ENCODE data around the gene BOK. TPM values are rescaled to one million over a fixed set of nuclear protein-coding genes. Genes with fewer than 3 reads are reported as not detected.

The BOK gene
- total and polyA plus RNA-seq, 10 of the 15 experiments (the other 5 are each of a cell fraction or from before 2014, with no cell fraction given): 0.04 to 0.15 (median 0.12) TPM; not detected in 7

DNA sequence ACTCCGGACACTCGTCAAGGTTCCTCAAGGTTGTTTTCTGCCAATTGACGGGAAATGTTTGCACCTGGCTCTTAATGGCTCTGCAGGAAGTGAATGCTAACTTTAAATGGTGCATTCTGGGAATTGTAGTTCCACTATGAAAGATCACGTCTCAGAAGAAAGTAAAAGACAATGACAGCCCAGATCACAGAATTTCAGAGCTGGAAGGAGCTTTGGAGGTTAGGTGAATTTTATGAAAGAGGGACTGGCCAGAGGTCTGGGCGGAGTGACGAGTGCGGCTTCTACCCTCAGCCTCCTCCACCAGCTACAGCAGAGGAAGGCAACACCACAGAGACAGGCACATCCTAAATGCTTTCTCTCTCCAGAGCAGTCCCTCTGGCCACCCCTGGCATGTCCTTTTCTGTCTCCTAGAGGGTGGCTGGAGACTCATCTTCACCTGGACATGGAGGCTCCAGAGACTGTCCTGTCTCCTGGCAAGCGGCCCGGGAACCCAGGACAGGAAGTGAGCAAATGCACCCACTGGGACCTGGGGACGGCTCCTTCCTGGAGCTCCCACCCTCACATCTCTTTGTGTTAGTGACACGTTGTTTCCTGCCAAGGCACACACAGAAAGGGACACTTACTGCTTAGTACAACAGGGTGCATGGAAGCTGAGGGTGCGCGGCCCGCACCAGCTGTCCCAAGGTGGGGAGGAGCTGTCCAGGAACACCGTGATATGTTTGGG lies 59.0 kb downstream of the BOK start (continued):
- no peak for TF ChIP-seq BCL11A (IDR thresholded peaks at IDR 0.05; ENCODE audit: low read depth, low read length)
- TF ChIP-seq ZNF384 (IDR thresholded peaks at IDR 0.05; ENCODE audit: borderline replicate concordance, low read depth, low read length): no peak
- TF ChIP-seq MYB (IDR thresholded peaks at IDR 0.05; ENCODE audit: borderline replicate concordance, low read depth, low read length): no peak
- TF ChIP-seq, protein P1, sequence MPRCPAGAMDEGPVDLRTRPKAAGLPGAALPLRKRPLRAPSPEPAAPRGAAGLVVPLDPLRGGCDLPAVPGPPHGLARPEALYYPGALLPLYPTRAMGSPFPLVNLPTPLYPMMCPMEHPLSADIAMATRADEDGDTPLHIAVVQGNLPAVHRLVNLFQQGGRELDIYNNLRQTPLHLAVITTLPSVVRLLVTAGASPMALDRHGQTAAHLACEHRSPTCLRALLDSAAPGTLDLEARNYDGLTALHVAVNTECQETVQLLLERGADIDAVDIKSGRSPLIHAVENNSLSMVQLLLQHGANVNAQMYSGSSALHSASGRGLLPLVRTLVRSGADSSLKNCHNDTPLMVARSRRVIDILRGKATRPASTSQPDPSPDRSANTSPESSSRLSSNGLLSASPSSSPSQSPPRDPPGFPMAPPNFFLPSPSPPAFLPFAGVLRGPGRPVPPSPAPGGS (IDR thresholded peaks at IDR 0.05; ENCODE audit: borderline replicate concordance, insufficient read depth, low read depth, low read length, poor library complexity, severe bottlenecking): no peak
- no peak for TF ChIP-seq EZH2 (IDR thresholded peaks at IDR 0.05; ENCODE audit: borderline replicate concordance, control insufficient read depth, low read depth, low read length)
- 0 out of 2 replicates have a peak, but pooled peaks have one; percentile 5 for TF ChIP-seq TAF1 (IDR thresholded peaks at IDR 0.05; ENCODE audit: borderline replicate concordance, low read depth, low read length)
- TF ChIP-seq NBN (IDR thresholded peaks at IDR 0.05): 0 out of 2 replicates have a peak, but pooled peaks have one; percentile 33
- no peak for TF ChIP-seq NR2C2 (IDR thresholded peaks at IDR 0.05; ENCODE audit: borderline replicate concordance, control insufficient read depth, insufficient read length, low read depth)
- TF ChIP-seq, protein P2, sequence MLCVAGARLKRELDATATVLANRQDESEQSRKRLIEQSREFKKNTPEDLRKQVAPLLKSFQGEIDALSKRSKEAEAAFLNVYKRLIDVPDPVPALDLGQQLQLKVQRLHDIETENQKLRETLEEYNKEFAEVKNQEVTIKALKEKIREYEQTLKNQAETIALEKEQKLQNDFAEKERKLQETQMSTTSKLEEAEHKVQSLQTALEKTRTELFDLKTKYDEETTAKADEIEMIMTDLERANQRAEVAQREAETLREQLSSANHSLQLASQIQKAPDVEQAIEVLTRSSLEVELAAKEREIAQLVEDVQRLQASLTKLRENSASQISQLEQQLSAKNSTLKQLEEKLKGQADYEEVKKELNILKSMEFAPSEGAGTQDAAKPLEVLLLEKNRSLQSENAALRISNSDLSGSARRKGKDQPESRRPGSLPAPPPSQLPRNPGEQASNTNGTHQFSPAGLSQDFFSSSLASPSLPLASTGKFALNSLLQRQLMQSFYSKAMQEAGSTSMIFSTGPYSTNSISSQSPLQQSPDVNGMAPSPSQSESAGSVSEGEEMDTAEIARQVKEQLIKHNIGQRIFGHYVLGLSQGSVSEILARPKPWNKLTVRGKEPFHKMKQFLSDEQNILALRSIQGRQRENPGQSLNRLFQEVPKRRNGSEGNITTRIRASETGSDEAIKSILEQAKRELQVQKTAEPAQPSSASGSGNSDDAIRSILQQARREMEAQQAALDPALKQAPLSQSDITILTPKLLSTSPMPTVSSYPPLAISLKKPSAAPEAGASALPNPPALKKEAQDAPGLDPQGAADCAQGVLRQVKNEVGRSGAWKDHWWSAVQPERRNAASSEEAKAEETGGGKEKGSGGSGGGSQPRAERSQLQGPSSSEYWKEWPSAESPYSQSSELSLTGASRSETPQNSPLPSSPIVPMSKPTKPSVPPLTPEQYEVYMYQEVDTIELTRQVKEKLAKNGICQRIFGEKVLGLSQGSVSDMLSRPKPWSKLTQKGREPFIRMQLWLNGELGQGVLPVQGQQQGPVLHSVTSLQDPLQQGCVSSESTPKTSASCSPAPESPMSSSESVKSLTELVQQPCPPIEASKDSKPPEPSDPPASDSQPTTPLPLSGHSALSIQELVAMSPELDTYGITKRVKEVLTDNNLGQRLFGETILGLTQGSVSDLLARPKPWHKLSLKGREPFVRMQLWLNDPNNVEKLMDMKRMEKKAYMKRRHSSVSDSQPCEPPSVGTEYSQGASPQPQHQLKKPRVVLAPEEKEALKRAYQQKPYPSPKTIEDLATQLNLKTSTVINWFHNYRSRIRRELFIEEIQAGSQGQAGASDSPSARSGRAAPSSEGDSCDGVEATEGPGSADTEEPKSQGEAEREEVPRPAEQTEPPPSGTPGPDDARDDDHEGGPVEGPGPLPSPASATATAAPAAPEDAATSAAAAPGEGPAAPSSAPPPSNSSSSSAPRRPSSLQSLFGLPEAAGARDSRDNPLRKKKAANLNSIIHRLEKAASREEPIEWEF (IDR thresholded peaks at IDR 0.05; ENCODE audit: insufficient replicate concordance, low read depth, low read length): no peak
- no peak for TF ChIP-seq CEBPB (IDR thresholded peaks at IDR 0.05; ENCODE audit: borderline replicate concordance in 1 of 2, low read depth in 2 of 2, low read length in 2 of 2)
- TF ChIP-seq KDM1A (IDR thresholded peaks at IDR 0.05; ENCODE audit: borderline replicate concordance): no peak
- no peak for TF ChIP-seq TCF7 (IDR thresholded peaks at IDR 0.05; ENCODE audit: borderline replicate concordance)
- no peak for TF ChIP-seq BRCA1 (IDR thresholded peaks at IDR 0.05; ENCODE audit: low read depth, low read length)
- TF ChIP-seq PAX5 (IDR thresholded peaks at IDR 0.05; ENCODE audit: borderline replicate concordance, low read depth, low read length): no peak
- no peak for TF ChIP-seq POLR2AphosphoS5 (IDR thresholded peaks at IDR 0.05; ENCODE audit: low read length)
- no peak for TF ChIP-seq CHD2 (IDR thresholded peaks at IDR 0.05; ENCODE audit: borderline replicate concordance, low read depth, low read length)
- peak; percentile 34; the same call in 1 of the 2 replicates for TF ChIP-seq POLR2A (IDR thresholded peaks at IDR 0.05; ENCODE audit: low read depth, low read length)
- TF ChIP-seq SIX5 (IDR thresholded peaks at IDR 0.05; ENCODE audit: low read depth, low read length, severe bottlenecking): peak; percentile 84
- TF ChIP-seq HDGF (IDR thresholded peaks at IDR 0.05): 0 out of 2 replicates have a peak, but pooled peaks have one; percentile 41
- no peak for TF ChIP-seq CHD1 (IDR thresholded peaks at IDR 0.05; ENCODE audit: low read depth, low read length)
- no peak for TF ChIP-seq YBX1 (IDR thresholded peaks at IDR 0.05)
- no peak for TF ChIP-seq RELA (IDR thresholded peaks at IDR 0.05; ENCODE audit: borderline replicate concordance, partially characterized antibody)
- TF ChIP-seq RUNX3 (IDR thresholded peaks at IDR 0.05; ENCODE audit: low read length): no peak

All from GM12878 (cell line).